Astrocyte (in vitro differentiated cells and primary cell): ENCODE measurements around the gene BST1. TPM values are rescaled to one million over a fixed set of nuclear protein-coding genes. Genes with fewer than 3 reads are reported as not detected.

ENCODE experiments used
- DNase-seq: peaks from one replicate; pipeline ENCODE4 v3.0.0-alpha.2; 2010; ENCODE audit warnings: low read depth
- FAIRE-seq: peaks from 2 replicates; lab custom pipeline; 2011; peaks lifted over from hg19 to GRCh38; lab: Jason Lieb, UNC
- H2AFZ ChIP-seq: 2 replicates; pipeline ENCODE4 v1.6.0; 2012; ENCODE audit warnings: low read depth, low read length, inconsistent platforms
- H3K27ac ChIP-seq: 2 replicates; pipeline ENCODE4 v1.5.1; 2011; ENCODE audit warnings: low read depth, low read length, inconsistent platforms
- H3K27me3 ChIP-seq: 2 replicates; pipeline ENCODE4 v1.6.0; 2011; ENCODE audit warnings: low read length, inconsistent platforms; ENCODE audit not compliant: insufficient read depth
- H3K36me3 ChIP-seq: 2 replicates; pipeline ENCODE4 v1.5.1; 2011; ENCODE audit warnings: low read length, inconsistent platforms; ENCODE audit not compliant: insufficient read depth
- H3K4me1 ChIP-seq: 2 replicates; pipeline ENCODE4 v1.5.1; 2011; ENCODE audit warnings: low read length, inconsistent platforms; ENCODE audit not compliant: insufficient read depth
- H3K4me2 ChIP-seq: 2 replicates; pipeline ENCODE4 v1.6.0; 2012; ENCODE audit warnings: low read length, inconsistent platforms
- H3K4me3 ChIP-seq: 2 replicates; pipeline ENCODE4 v1.5.1; 2011; ENCODE audit warnings: low read depth, mild to moderate bottlenecking, low read length, inconsistent platforms; ENCODE audit not compliant: insufficient read depth
- H3K79me2 ChIP-seq: 2 replicates; pipeline ENCODE4 v1.6.0; 2012; ENCODE audit warnings: mild to moderate bottlenecking, low read length, inconsistent platforms; ENCODE audit not compliant: insufficient read depth
- H3K9ac ChIP-seq: 2 replicates; pipeline ENCODE4 v1.6.0; 2012; ENCODE audit warnings: mild to moderate bottlenecking, low read length, inconsistent platforms
- H3K9me3 ChIP-seq: 2 replicates; pipeline ENCODE4 v1.5.1; 2012; ENCODE audit warnings: low read depth, mild to moderate bottlenecking, low read length, inconsistent platforms; ENCODE audit not compliant: insufficient read depth
- H4K20me1 ChIP-seq: 2 replicates; pipeline ENCODE4 v1.6.0; 2012; ENCODE audit warnings: low read length, inconsistent platforms; ENCODE audit not compliant: insufficient read depth
- H3K27ac Mint-ChIP-seq: one replicate; pipeline ENCODE4 v1.8.0; 2021; ENCODE audit warnings: mild to moderate bottlenecking, mixed read lengths; ENCODE audit not compliant: unreplicated experiment
- H3K27me3 Mint-ChIP-seq: one replicate; pipeline ENCODE4 v1.8.0; 2021; ENCODE audit warnings: low read depth, mixed read lengths; ENCODE audit not compliant: unreplicated experiment
- H3K36me3 Mint-ChIP-seq: one replicate; pipeline ENCODE4 v1.8.0; 2021; ENCODE audit warnings: low read depth, mixed read lengths; ENCODE audit not compliant: unreplicated experiment
- H3K4me1 Mint-ChIP-seq: one replicate; pipeline ENCODE4 v1.8.0; 2021; ENCODE audit warnings: low read depth, mixed read lengths; ENCODE audit not compliant: unreplicated experiment
- H3K4me3 Mint-ChIP-seq: one replicate; pipeline ENCODE4 v1.8.0; 2021; ENCODE audit warnings: mild to moderate bottlenecking, moderate library complexity, mixed read lengths; ENCODE audit not compliant: unreplicated experiment
- H3K9me3 Mint-ChIP-seq: one replicate; pipeline ENCODE4 v1.8.0; 2021; ENCODE audit warnings: mild to moderate bottlenecking, mixed read lengths; ENCODE audit not compliant: unreplicated experiment
- EZH2 ChIP-seq: IDR thresholded peaks from 2 replicates; pipeline ENCODE4 v1.6.1; 2012; ENCODE audit warnings: mild to moderate bottlenecking, low read length, inconsistent platforms; ENCODE audit not compliant: insufficient read depth
- total RNA-seq: library from RNA; stranded (reverse); gene quantifications from 2 replicates; pipeline ENCODE4 v1.2.1, GENCODE V29; 2021
- TF ChIP-seq, protein P1 (sequence below): IDR thresholded peaks from 2 replicates; pipeline ENCODE4 v1.5.1; 2011; ENCODE audit warnings: low read depth, mild to moderate bottlenecking, inconsistent platforms, low read length, moderate library complexity; ENCODE audit not compliant: insufficient read depth

BST1 gene
- total RNA-seq, 1 donor from 2014 or later: 24.5 TPM

GRCh38 chr4:15677507-15677988 lies 25.3 kb upstream of the BST1 start:
- TF ChIP-seq, protein P1, sequence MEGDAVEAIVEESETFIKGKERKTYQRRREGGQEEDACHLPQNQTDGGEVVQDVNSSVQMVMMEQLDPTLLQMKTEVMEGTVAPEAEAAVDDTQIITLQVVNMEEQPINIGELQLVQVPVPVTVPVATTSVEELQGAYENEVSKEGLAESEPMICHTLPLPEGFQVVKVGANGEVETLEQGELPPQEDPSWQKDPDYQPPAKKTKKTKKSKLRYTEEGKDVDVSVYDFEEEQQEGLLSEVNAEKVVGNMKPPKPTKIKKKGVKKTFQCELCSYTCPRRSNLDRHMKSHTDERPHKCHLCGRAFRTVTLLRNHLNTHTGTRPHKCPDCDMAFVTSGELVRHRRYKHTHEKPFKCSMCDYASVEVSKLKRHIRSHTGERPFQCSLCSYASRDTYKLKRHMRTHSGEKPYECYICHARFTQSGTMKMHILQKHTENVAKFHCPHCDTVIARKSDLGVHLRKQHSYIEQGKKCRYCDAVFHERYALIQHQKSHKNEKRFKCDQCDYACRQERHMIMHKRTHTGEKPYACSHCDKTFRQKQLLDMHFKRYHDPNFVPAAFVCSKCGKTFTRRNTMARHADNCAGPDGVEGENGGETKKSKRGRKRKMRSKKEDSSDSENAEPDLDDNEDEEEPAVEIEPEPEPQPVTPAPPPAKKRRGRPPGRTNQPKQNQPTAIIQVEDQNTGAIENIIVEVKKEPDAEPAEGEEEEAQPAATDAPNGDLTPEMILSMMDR: no peak
- no peak for TF ChIP-seq EZH2
- Histone ChIP-seq H4K20me1 (no peaks in the 10 kb centered on the region), H3K36me3 (no peaks in the 10 kb centered on the region), H3K4me1 (peaks cover 11% of the 10 kb centered on the region), H3K4me2 (peak overlapping the region; percentile 72), H3K4me3 (peak overlapping the region; percentile 22), H3K27ac (peak overlapping the region; percentile 68), H3K27me3 (no peaks in the 10 kb centered on the region), H3K9ac (no peak overlapping the region), H3K9me3 (no peaks in the 10 kb centered on the region), H2AFZ (no peak overlapping the region), H3K79me2 (peaks cover 98% of the 10 kb centered on the region)
- H3K4me3 Mint-ChIP-seq: peak overlapping the region; percentile 77
- peak; percentile 71 for DNase-seq
- H3K4me1 Mint-ChIP-seq: peaks cover 18% of the 10 kb centered on the region
- H3K36me3 Mint-ChIP-seq: no peaks in the 10 kb centered on the region
- FAIRE-seq: no peak
- no peaks in the 10 kb centered on the region for H3K27me3 Mint-ChIP-seq
- peak overlapping the region; percentile 79 for H3K27ac Mint-ChIP-seq
- H3K9me3 Mint-ChIP-seq: no peaks in the 10 kb centered on the region

GRCh38 chr4:15681067-15681371 lies 21.8 kb upstream of the BST1 start:
- Mint-ChIP-seq H3K9me3 (no peaks in the 10 kb centered on the region), H3K4me1 (peaks cover 33% of the 10 kb centered on the region)

More at GRCh38 chr4:15681067-15681371, 21.8 kb upstream of the BST1 start:
- Histone ChIP-seq H3K4me3 (peak overlapping the region; percentile 90), H2AFZ (peak overlapping the region; percentile 44), H3K9ac (peak overlapping the region; percentile 100), H3K27me3 (no peaks in the 10 kb centered on the region), H4K20me1 (no peaks in the 10 kb centered on the region), H3K79me2 (peaks cover 98% of the 10 kb centered on the region), H3K27ac (peak overlapping the region; percentile 78), H3K36me3 (peaks cover 15% of the 10 kb centered on the region), H3K4me1 (peaks cover 25% of the 10 kb centered on the region), H3K9me3 (no peaks in the 10 kb centered on the region), H3K4me2 (peak overlapping the region; percentile 88)
- H3K27ac Mint-ChIP-seq: no peak overlapping the region
- DNase-seq (no peak), FAIRE-seq (no peak)
- H3K4me3 Mint-ChIP-seq: peak overlapping the region; percentile 99
- TF ChIP-seq, protein P1: no peak
- no peak for TF ChIP-seq EZH2
- H3K27me3 Mint-ChIP-seq: no peaks in the 10 kb centered on the region
- H3K36me3 Mint-ChIP-seq: peaks cover 4% of the 10 kb centered on the region
